Suprapubic skin (tissue), 4 donors: ENCODE results near the gene CCSER1.

Experiments
- CTCF ChIP-seq, 2 donors: fragments of 200-600 bp in 1 of 2; fragments of 450-650 bp in 1 of 2; sonication (generic) in 1 of 2; IDR thresholded peaks; one replicate each; pipeline ENCODE4 v1.5.1; 2016 to 2019; ENCODE audit warnings: antibody characterized with exemption in 2 of 2, mild to moderate bottlenecking in 1 of 2, moderate library complexity in 1 of 2
- EP300 ChIP-seq: sonication (generic); formaldehyde crosslinking; IDR thresholded peaks from one replicate; pipeline ENCODE4 v1.6.1; 2017; ENCODE audit warnings: antibody characterized with exemption
- POLR2A ChIP-seq, 2 donors: fragments of 450-650 bp; IDR thresholded peaks; one replicate each; pipeline ENCODE4 v1.6.1; 2017; ENCODE audit warnings: antibody characterized with exemption in 2 of 2, mild to moderate bottlenecking in 2 of 2, moderate library complexity in 2 of 2
- POLR2AphosphoS5 ChIP-seq, 3 donors: sonication (generic); formaldehyde crosslinking; IDR thresholded peaks; one replicate each; pipeline ENCODE4 v1.6.1; 2017; ENCODE audit warnings: antibody characterized with exemption in 3 of 3

GRCh38 chr4:90458576-90458975, 331.4 kb downstream of the CCSER1 start:
- TF ChIP-seq POLR2AphosphoS5 (IDR thresholded peaks at IDR 0.05) (no peak), POLR2A (IDR thresholded peaks at IDR 0.05) (no peak), CTCF (IDR thresholded peaks at IDR 0.05) (no peak), EP300 (no peak)
